T-helper 1 cell treated with Interleukin-12 subunit alpha and Interleukin-12 subunit beta and Interleukin-4 antibody, amounts not matched to agents 30 μg/mL and 1 μg/mL, for 36 hours (primary cell): ENCODE results near the gene ZNRF1.

ENCODE experiments used
- H3K27ac Mint-ChIP-seq: one replicate; pipeline ENCODE4 v1.8.0; 2021; ENCODE audit warnings: mild to moderate bottlenecking, mixed read lengths
- H3K27me3 Mint-ChIP-seq: one replicate; pipeline ENCODE4 v1.8.0; 2021; ENCODE audit warnings: low read depth, mixed read lengths
- H3K36me3 Mint-ChIP-seq: one replicate; pipeline ENCODE4 v1.8.0; 2021; ENCODE audit warnings: low read depth, mixed read lengths
- H3K4me1 Mint-ChIP-seq: one replicate; pipeline ENCODE4 v1.8.0; 2021; ENCODE audit warnings: low read depth, mixed read lengths
- H3K4me3 Mint-ChIP-seq: one replicate; pipeline ENCODE4 v1.8.0; 2021; ENCODE audit warnings: mild to moderate bottlenecking, moderate library complexity, mixed read lengths
- H3K9me3 Mint-ChIP-seq: one replicate; pipeline ENCODE4 v1.8.0; 2021; ENCODE audit warnings: mixed read lengths

The ZNRF1 gene

GRCh38 chr16:75048530-75048929 lies 49.7 kb downstream of the ZNRF1 start:
- Mint-ChIP-seq H3K27ac (no peak overlapping the region), H3K36me3 (peaks cover 15% of the 10 kb centered on the region), H3K4me1 (peaks cover 14% of the 10 kb centered on the region), H3K9me3 (peaks cover 6% of the 10 kb centered on the region), H3K27me3 (no peaks in the 10 kb centered on the region), H3K4me3 (no peak overlapping the region)

GRCh38 chr16:75052481-75053202 lies 53.8 kb downstream of the ZNRF1 start:
- Mint-ChIP-seq H3K9me3 (peaks cover 6% of the 10 kb centered on the region), H3K4me3 (no peak overlapping the region), H3K27ac (no peak overlapping the region), H3K27me3 (no peaks in the 10 kb centered on the region), H3K36me3 (peaks cover 21% of the 10 kb centered on the region), H3K4me1 (peaks cover 25% of the 10 kb centered on the region)

- Mint-ChIP-seq H3K27me3 (no peaks in the 10 kb centered on the region), H3K9me3 (peaks cover 6% of the 10 kb centered on the region), H3K36me3 (peaks cover 28% of the 10 kb centered on the region), H3K4me1 (peaks cover 31% of the 10 kb centered on the region), H3K27ac (no peak overlapping the region), H3K4me3 (no peak overlapping the region)
Measured at GRCh38 chr16:75053791-75054555, 55.1 kb downstream of the ZNRF1 start.

- Mint-ChIP-seq H3K27ac (no peak overlapping the region), H3K27me3 (no peaks in the 10 kb centered on the region), H3K9me3 (peaks cover 5% of the 10 kb centered on the region), H3K36me3 (peaks cover 30% of the 10 kb centered on the region), H3K4me1 (peaks cover 32% of the 10 kb centered on the region), H3K4me3 (no peak overlapping the region)
Measured at GRCh38 chr16:75054556-75054947, 55.7 kb downstream of the ZNRF1 start.

GRCh38 chr16:75058806-75059205 lies 60.0 kb downstream of the ZNRF1 start:
- H3K36me3 Mint-ChIP-seq: peaks cover 30% of the 10 kb centered on the region
- H3K27ac Mint-ChIP-seq: no peak overlapping the region
- no peaks in the 10 kb centered on the region for H3K9me3 Mint-ChIP-seq
- H3K4me1 Mint-ChIP-seq: peaks cover 50% of the 10 kb centered on the region
- no peak overlapping the region for H3K4me3 Mint-ChIP-seq
- no peaks in the 10 kb centered on the region for H3K27me3 Mint-ChIP-seq

GRCh38 chr16:75059411-75059810 lies 60.6 kb downstream of the ZNRF1 start:
- no peak overlapping the region for H3K27ac Mint-ChIP-seq
- no peaks in the 10 kb centered on the region for H3K9me3 Mint-ChIP-seq

GRCh38 chr16:75060723-75061122 lies 61.9 kb downstream of the ZNRF1 start:
- no peaks in the 10 kb centered on the region for H3K27me3 Mint-ChIP-seq
- H3K36me3 Mint-ChIP-seq: peaks cover 30% of the 10 kb centered on the region
- H3K4me1 Mint-ChIP-seq: peaks cover 54% of the 10 kb centered on the region
- no peak overlapping the region for H3K27ac Mint-ChIP-seq
- H3K9me3 Mint-ChIP-seq: no peaks in the 10 kb centered on the region
- no peak overlapping the region for H3K4me3 Mint-ChIP-seq

More at GRCh38 chr16:75059411-75059810, 60.6 kb downstream of the ZNRF1 start:
- H3K36me3 Mint-ChIP-seq: peaks cover 30% of the 10 kb centered on the region
- peaks cover 50% of the 10 kb centered on the region for H3K4me1 Mint-ChIP-seq
- no peaks in the 10 kb centered on the region for H3K27me3 Mint-ChIP-seq
- H3K4me3 Mint-ChIP-seq: no peak overlapping the region

GRCh38 chr16:75061669-75062068 lies 62.8 kb downstream of the ZNRF1 start:
- Mint-ChIP-seq H3K4me1 (peaks cover 54% of the 10 kb centered on the region), H3K36me3 (peaks cover 25% of the 10 kb centered on the region), H3K4me3 (no peak overlapping the region), H3K27ac (no peak overlapping the region), H3K27me3 (no peaks in the 10 kb centered on the region), H3K9me3 (no peaks in the 10 kb centered on the region)

GRCh38 chr16:75062135-75062975 lies 63.5 kb downstream of the ZNRF1 start:
- Mint-ChIP-seq H3K27ac (peak overlapping the region; percentile 66), H3K9me3 (no peaks in the 10 kb centered on the region), H3K4me3 (no peak overlapping the region), H3K27me3 (no peaks in the 10 kb centered on the region), H3K4me1 (peaks cover 59% of the 10 kb centered on the region), H3K36me3 (peaks cover 25% of the 10 kb centered on the region)

- peaks cover 63% of the 10 kb centered on the region for H3K4me1 Mint-ChIP-seq
- no peaks in the 10 kb centered on the region for H3K27me3 Mint-ChIP-seq
- peaks cover 25% of the 10 kb centered on the region for H3K36me3 Mint-ChIP-seq
- no peaks in the 10 kb centered on the region for H3K9me3 Mint-ChIP-seq
- H3K4me3 Mint-ChIP-seq: no peak overlapping the region
- peak overlapping the region; percentile 66 for H3K27ac Mint-ChIP-seq
Measured at GRCh38 chr16:75062976-75063346, 64.1 kb downstream of the ZNRF1 start.

- Mint-ChIP-seq H3K9me3 (no peaks in the 10 kb centered on the region), H3K4me3 (peak overlapping the region; percentile 51), H3K36me3 (peaks cover 22% of the 10 kb centered on the region), H3K27me3 (no peaks in the 10 kb centered on the region), H3K4me1 (peaks cover 62% of the 10 kb centered on the region), H3K27ac (peak overlapping the region; percentile 60)
Measured at GRCh38 chr16:75063549-75064088, 64.8 kb downstream of the ZNRF1 start.

GRCh38 chr16:75064403-75065148 lies 65.8 kb downstream of the ZNRF1 start:
- Mint-ChIP-seq H3K27ac (peak overlapping the region; percentile 89), H3K27me3 (no peaks in the 10 kb centered on the region), H3K9me3 (no peaks in the 10 kb centered on the region), H3K4me3 (peak overlapping the region; percentile 66), H3K4me1 (peaks cover 61% of the 10 kb centered on the region), H3K36me3 (peaks cover 22% of the 10 kb centered on the region)

- Mint-ChIP-seq H3K27me3 (no peaks in the 10 kb centered on the region), H3K36me3 (peaks cover 23% of the 10 kb centered on the region), H3K27ac (peak overlapping the region; percentile 89), H3K9me3 (no peaks in the 10 kb centered on the region), H3K4me3 (peak overlapping the region; percentile 66), H3K4me1 (peaks cover 64% of the 10 kb centered on the region)
Measured at GRCh38 chr16:75065149-75065505, 66.3 kb downstream of the ZNRF1 start.
